HepG2 (cell line): ENCODE measurements around the gene EMILIN1. TPM values are rescaled to one million over a fixed set of nuclear protein-coding genes. Genes with fewer than 3 reads are reported as not detected.
A peak's percentile ranks its signal among the peaks of the same experiment; 100 is the strongest.

Source experiments
- BRD4 ChIP-seq: sonication (generic); formaldehyde crosslinking; IDR thresholded peaks from 2 replicates; pipeline ENCODE4 v1.4.0; 2020; ENCODE audit warnings: missing genetic modification reagents
- HES4 ChIP-seq: sonication (generic); formaldehyde crosslinking; IDR thresholded peaks from 2 replicates; pipeline ENCODE4 v1.9.0; 2021; ENCODE audit warnings: mild to moderate bottlenecking, missing genetic modification reagents, borderline replicate concordance
- KAT8 ChIP-seq: IDR thresholded peaks from 2 replicates; pipeline ENCODE4 v1.6.1; 2016; ENCODE audit warnings: missing genetic modification reagents, missing compliant biosample characterization
- PLRG1 ChIP-seq: fragments of 450-650 bp; conservative IDR thresholded peaks from 2 replicates; pipeline ENCODE4 v1.6.1; 2016
- RELA ChIP-seq: sonication (generic); formaldehyde crosslinking; IDR thresholded peaks from 2 replicates; pipeline ENCODE4 v1.4.0; 2020; ENCODE audit warnings: missing genetic modification reagents
- RFX5 ChIP-seq: IDR thresholded peaks from 2 replicates; pipeline ENCODE4 v1.6.1; 2011; ENCODE audit warnings: low read depth, low read length, improper control_type of control experiment
- ZNF605 ChIP-seq: sonication (generic); formaldehyde crosslinking; IDR thresholded peaks from 2 replicates; pipeline ENCODE4 v1.8.0; 2022; ENCODE audit warnings: mild to moderate bottlenecking, missing genetic modification reagents
- ZNF747 ChIP-seq: sonication (generic); formaldehyde crosslinking; IDR thresholded peaks from 2 replicates; pipeline ENCODE4 v1.8.1; 2023; ENCODE audit warnings: missing genetic modification reagents, mild to moderate bottlenecking, borderline replicate concordance
- ZSCAN30 ChIP-seq: sonication (generic); formaldehyde crosslinking; IDR thresholded peaks from 2 replicates; pipeline ENCODE4 v1.5.0; 2020; ENCODE audit warnings: mild to moderate bottlenecking, missing genetic modification reagents
- polyA plus RNA-seq, 8 experiments: library from polyadenylated mRNA; depleted of rRNA in 3 of 8; stranded (reverse) in 7 of 8; unstranded in 1 of 8; fragments of >200 nt; fragmentation: Illumina TruSeq in 4 of 8; extraction: Trizol in 4 of 8; gene quantifications; 2 replicates each; pipeline versions ENCODE4 v1.2.1 to v1.2.3, GENCODE V29; 2011 to 2016; ENCODE audit warnings: low read depth in 4 of 8, missing spikeins in 1 of 8, mixed read lengths in 1 of 8; ENCODE audit not compliant: insufficient read depth in 1 of 8
- total RNA-seq, 5 experiments: library from RNA; depleted of rRNA; stranded (reverse); fragments of >200 nt; fragmentation: Illumina TruSeq; extraction: Trizol; gene quantifications; 2 replicates each; pipeline ENCODE4 v1.2.3, GENCODE V29; 2016; ENCODE audit warnings: low read depth in 1 of 5
- TF ChIP-seq, protein P1 (sequence below): sonication (generic); formaldehyde crosslinking; IDR thresholded peaks from 2 replicates; pipeline ENCODE4 v1.4.0; 2020; ENCODE audit warnings: missing genetic modification reagents
- TF ChIP-seq, protein P2 (sequence below): IDR thresholded peaks from 2 replicates; pipeline ENCODE4 v1.6.1; 2016; ENCODE audit warnings: missing genetic modification reagents, missing compliant biosample characterization
- TF ChIP-seq, protein P3 (sequence below): sonication (generic); formaldehyde crosslinking; IDR thresholded peaks from 2 replicates; pipeline ENCODE4 v1.8.1; 2023; ENCODE audit warnings: mild to moderate bottlenecking, missing genetic modification reagents
- TF ChIP-seq, protein P4 (sequence below): sonication (generic); formaldehyde crosslinking; IDR thresholded peaks from 2 replicates; pipeline ENCODE4 v1.5.0; 2020; ENCODE audit warnings: mild to moderate bottlenecking, missing genetic modification reagents
- TF ChIP-seq, protein P5 (sequence below): sonication (generic); formaldehyde crosslinking; IDR thresholded peaks from 2 replicates; pipeline ENCODE4 v1.4.0; 2020; ENCODE audit warnings: missing genetic modification reagents, borderline replicate concordance
- TF ChIP-seq, protein P6 (sequence below): sonication (generic); formaldehyde crosslinking; IDR thresholded peaks from 2 replicates; pipeline ENCODE4 v1.4.0; 2020; ENCODE audit warnings: missing genetic modification reagents

Gene EMILIN1
- total and polyA plus RNA-seq, 2 of the 13 experiments (the other 11 are each of a cell fraction or from before 2014, with no cell fraction given): 8.1 to 9.7 TPM

DNA sequence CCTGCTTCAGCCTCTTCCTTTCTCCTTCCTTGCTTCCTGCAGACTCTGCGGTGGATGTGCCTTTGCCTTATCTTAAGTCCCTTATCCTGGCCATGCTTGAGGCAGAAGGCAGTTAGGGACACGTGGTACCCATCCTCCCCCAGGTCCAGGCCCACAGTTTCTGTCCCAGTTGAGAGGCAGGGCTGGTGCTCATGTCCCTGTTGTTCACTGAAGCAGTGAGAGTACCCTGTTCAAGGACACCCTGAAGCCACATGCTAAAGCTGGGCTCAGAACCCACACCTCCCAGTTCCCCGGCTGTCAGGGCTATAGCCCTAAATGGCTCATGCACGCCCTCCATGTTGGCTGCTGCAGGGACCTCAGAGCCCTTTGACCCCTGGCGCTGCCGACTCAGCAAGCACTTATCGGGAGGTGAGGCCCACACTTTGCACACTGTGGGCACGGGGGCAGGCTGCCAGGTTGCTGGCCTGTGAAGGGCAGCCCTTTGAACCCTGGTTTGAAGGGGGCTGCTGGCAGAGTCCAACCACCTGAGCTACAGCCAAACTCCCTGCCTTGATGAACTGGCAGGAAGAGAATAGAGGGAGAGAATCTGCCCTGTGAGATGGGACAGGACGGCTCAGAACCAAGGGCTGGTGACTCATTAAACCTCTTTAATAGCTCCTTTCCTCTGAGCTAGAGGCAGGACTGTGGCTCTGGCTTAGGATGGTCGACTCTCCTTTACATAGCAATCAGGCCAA lies 14.4 kb downstream of the EMILIN1 start (continued):
- TF ChIP-seq, protein P1, sequence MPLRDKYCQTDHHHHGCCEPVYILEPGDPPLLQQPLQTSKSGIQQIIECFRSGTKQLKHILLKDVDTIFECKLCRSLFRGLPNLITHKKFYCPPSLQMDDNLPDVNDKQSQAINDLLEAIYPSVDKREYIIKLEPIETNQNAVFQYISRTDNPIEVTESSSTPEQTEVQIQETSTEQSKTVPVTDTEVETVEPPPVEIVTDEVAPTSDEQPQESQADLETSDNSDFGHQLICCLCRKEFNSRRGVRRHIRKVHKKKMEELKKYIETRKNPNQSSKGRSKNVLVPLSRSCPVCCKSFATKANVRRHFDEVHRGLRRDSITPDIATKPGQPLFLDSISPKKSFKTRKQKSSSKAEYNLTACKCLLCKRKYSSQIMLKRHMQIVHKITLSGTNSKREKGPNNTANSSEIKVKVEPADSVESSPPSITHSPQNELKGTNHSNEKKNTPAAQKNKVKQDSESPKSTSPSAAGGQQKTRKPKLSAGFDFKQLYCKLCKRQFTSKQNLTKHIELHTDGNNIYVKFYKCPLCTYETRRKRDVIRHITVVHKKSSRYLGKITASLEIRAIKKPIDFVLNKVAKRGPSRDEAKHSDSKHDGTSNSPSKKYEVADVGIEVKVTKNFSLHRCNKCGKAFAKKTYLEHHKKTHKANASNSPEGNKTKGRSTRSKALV: no peak
- TF ChIP-seq HES4 (CRISPR knock-in tag) (peak; percentile 85; the same call in 1 of the 2 replicates), ZNF747 (CRISPR knock-in tag) (0 out of 2 replicates have a peak, but pooled peaks have one; percentile 86), RFX5 (no peak), ZSCAN30 (CRISPR knock-in tag) (no peak), ZNF605 (peak; percentile 34; the same call in 1 of the 2 replicates), RELA (no peak), PLRG1 (no peak), KAT8 (CRISPR knock-in tag) (peak; percentile 84), BRD4 (peak; percentile 98)
- TF ChIP-seq, protein P2, sequence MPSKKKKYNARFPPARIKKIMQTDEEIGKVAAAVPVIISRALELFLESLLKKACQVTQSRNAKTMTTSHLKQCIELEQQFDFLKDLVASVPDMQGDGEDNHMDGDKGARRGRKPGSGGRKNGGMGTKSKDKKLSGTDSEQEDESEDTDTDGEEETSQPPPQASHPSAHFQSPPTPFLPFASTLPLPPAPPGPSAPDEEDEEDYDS: peak; percentile 64
- TF ChIP-seq, protein P3, sequence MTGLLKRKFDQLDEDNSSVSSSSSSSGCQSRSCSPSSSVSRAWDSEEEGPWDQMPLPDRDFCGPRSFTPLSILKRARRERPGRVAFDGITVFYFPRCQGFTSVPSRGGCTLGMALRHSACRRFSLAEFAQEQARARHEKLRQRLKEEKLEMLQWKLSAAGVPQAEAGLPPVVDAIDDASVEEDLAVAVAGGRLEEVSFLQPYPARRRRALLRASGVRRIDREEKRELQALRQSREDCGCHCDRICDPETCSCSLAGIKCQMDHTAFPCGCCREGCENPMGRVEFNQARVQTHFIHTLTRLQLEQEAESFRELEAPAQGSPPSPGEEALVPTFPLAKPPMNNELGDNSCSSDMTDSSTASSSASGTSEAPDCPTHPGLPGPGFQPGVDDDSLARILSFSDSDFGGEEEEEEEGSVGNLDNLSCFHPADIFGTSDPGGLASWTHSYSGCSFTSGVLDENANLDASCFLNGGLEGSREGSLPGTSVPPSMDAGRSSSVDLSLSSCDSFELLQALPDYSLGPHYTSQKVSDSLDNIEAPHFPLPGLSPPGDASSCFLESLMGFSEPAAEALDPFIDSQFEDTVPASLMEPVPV: no peak; the same call in 1 of the 2 replicates
- TF ChIP-seq, protein P4, sequence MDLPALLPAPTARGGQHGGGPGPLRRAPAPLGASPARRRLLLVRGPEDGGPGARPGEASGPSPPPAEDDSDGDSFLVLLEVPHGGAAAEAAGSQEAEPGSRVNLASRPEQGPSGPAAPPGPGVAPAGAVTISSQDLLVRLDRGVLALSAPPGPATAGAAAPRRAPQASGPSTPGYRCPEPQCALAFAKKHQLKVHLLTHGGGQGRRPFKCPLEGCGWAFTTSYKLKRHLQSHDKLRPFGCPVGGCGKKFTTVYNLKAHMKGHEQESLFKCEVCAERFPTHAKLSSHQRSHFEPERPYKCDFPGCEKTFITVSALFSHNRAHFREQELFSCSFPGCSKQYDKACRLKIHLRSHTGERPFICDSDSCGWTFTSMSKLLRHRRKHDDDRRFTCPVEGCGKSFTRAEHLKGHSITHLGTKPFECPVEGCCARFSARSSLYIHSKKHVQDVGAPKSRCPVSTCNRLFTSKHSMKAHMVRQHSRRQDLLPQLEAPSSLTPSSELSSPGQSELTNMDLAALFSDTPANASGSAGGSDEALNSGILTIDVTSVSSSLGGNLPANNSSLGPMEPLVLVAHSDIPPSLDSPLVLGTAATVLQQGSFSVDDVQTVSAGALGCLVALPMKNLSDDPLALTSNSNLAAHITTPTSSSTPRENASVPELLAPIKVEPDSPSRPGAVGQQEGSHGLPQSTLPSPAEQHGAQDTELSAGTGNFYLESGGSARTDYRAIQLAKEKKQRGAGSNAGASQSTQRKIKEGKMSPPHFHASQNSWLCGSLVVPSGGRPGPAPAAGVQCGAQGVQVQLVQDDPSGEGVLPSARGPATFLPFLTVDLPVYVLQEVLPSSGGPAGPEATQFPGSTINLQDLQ: peak; percentile 96
- TF ChIP-seq, protein P5, sequence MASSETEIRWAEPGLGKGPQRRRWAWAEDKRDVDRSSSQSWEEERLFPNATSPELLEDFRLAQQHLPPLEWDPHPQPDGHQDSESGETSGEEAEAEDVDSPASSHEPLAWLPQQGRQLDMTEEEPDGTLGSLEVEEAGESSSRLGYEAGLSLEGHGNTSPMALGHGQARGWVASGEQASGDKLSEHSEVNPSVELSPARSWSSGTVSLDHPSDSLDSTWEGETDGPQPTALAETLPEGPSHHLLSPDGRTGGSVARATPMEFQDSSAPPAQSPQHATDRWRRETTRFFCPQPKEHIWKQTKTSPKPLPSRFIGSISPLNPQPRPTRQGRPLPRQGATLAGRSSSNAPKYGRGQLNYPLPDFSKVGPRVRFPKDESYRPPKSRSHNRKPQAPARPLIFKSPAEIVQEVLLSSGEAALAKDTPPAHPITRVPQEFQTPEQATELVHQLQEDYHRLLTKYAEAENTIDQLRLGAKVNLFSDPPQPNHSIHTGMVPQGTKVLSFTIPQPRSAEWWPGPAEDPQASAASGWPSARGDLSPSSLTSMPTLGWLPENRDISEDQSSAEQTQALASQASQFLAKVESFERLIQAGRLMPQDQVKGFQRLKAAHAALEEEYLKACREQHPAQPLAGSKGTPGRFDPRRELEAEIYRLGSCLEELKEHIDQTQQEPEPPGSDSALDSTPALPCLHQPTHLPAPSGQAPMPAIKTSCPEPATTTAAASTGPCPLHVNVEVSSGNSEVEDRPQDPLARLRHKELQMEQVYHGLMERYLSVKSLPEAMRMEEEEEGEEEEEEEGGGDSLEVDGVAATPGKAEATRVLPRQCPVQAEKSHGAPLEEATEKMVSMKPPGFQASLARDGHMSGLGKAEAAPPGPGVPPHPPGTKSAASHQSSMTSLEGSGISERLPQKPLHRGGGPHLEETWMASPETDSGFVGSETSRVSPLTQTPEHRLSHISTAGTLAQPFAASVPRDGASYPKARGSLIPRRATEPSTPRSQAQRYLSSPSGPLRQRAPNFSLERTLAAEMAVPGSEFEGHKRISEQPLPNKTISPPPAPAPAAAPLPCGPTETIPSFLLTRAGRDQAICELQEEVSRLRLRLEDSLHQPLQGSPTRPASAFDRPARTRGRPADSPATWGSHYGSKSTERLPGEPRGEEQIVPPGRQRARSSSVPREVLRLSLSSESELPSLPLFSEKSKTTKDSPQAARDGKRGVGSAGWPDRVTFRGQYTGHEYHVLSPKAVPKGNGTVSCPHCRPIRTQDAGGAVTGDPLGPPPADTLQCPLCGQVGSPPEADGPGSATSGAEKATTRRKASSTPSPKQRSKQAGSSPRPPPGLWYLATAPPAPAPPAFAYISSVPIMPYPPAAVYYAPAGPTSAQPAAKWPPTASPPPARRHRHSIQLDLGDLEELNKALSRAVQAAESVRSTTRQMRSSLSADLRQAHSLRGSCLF (CRISPR knock-in tag): no peak
- TF ChIP-seq, protein P6, sequence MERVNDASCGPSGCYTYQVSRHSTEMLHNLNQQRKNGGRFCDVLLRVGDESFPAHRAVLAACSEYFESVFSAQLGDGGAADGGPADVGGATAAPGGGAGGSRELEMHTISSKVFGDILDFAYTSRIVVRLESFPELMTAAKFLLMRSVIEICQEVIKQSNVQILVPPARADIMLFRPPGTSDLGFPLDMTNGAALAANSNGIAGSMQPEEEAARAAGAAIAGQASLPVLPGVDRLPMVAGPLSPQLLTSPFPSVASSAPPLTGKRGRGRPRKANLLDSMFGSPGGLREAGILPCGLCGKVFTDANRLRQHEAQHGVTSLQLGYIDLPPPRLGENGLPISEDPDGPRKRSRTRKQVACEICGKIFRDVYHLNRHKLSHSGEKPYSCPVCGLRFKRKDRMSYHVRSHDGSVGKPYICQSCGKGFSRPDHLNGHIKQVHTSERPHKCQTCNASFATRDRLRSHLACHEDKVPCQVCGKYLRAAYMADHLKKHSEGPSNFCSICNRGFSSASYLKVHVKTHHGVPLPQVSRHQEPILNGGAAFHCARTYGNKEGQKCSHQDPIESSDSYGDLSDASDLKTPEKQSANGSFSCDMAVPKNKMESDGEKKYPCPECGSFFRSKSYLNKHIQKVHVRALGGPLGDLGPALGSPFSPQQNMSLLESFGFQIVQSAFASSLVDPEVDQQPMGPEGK (CRISPR knock-in tag): peak; percentile 96
